Middle frontal gyrus (tissue), 1 donor: ENCODE data around the gene EFNB1.

Experiments
- DNase-seq: peaks from one replicate; pipeline ENCODE4 v3.0.0-alpha.2; 2015; ENCODE audit warnings: low spot score; ENCODE audit errors: extremely low spot score

EFNB1 gene

DNA sequence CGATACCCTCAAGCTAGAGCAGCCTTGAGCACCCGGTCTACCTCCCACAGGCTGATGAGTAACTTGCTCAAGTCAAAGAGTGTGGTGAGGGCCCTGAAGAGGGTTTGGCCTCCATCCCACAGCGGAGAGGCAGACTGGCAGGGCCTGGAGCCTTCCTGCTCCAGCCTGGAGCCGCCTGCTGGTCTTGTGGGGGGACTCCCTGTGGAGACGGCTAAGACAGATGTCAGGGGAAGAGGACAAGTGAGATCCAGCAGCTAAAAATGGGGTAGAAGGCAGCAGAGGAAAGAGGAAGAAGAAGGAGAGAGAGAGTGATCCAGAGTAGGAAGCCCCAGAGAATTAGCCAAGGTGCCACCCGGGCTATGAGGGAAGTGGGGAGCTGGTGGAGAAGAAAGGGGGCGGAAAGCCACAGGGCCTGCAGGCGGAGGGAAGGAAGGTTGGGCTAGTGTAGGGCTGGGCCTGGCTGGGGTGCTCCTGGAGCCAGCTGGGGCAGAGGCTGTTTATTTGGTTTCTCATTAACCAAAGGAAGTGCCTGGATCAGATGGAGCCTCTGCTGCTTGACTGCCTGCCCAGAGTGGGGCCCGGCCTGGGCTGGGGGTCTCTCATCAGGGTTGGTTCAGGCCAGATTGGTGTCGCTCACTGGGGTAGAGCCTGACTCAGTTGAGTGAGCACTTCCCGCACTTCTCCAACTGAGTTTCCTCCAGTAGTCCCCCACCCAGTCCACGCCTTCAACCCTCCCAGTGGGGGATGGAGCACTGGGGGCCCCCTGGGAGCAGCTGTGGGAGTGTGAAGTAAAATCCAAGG, 14.2 kb downstream of the EFNB1 start:
- no peak for DNase-seq

DNA sequence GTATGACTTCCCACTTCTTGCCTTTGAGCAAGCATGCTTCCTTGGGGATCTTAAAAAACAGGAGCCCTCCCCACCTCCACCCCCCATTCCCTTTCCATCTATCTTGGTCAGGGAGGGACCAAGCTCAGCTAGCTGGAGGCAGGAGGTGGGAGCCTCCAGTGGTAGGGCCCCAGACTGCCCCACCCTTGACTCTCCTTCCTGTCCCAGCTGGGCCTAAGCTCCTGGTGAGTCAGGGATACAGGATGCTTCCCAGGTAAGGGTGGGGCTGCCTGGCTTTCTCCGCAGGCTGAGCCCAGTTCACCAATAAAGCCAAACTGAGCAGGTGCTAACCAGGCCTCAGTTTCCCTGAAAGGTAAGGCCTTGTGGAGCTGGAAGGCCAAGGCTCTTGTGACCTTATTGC, 15.2 kb downstream of the EFNB1 start:
- no peak for DNase-seq

DNA sequence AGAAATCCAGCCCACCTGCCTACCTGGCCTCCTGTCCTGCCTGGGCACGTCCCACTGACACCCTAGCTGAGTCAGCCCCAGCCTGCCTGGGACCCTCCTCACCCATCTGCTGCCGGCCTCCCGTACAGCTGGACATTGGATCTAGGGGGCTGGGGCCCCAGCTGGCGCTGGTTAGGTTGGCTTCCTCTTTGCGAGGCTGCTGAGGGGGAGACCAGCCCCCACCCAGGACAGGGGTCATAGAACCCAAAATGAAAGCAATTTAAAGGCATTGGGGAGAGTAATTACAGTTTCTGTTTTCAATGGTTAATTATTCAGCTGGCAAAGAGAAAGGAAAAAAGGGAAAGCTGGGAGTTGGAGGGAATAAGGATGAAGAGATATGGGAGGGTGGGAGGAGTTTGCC, 15.8 kb downstream of the EFNB1 start:
- no peak for DNase-seq

DNA sequence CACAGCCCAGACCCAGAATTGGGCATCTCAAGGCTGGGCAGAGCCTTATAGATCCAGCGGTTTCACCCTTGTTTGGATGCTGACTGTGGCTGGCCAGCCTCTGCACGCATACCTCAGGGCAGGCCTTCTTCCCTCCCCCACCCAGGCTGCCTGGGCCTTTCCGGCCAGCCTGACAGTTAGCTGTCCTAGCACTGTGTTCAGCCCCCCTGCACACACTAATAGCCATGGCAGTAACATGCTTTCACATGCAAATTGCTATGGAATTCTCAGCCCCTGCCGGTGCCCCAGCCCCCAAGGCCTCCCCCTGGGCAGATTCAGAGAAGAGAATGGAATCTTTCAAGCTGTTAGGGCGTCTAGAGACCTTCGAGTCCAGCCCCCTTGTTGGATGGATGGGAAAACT, 17.7 kb downstream of the EFNB1 start:
- no peak for DNase-seq

DNA sequence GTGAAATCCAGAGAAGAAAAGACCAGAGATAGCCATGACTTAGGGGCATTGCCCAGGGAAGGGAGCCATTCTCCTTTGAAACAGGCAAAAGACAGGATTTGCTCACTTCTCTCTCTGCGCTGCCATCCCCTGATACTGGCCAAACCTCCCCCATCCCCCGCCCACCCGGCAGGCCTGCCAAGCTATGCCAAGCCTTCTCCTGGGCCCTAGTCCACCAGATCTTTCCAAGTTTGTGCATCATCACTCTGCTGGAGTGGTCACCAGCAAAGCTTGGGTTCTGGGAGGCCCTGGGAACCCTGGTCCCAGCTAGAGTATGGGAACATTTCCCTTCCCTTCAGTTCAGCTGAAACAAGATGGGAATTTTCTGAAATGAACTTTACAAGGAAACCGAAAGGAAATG, 18.4 kb downstream of the EFNB1 start:
- no peak for DNase-seq

DNA sequence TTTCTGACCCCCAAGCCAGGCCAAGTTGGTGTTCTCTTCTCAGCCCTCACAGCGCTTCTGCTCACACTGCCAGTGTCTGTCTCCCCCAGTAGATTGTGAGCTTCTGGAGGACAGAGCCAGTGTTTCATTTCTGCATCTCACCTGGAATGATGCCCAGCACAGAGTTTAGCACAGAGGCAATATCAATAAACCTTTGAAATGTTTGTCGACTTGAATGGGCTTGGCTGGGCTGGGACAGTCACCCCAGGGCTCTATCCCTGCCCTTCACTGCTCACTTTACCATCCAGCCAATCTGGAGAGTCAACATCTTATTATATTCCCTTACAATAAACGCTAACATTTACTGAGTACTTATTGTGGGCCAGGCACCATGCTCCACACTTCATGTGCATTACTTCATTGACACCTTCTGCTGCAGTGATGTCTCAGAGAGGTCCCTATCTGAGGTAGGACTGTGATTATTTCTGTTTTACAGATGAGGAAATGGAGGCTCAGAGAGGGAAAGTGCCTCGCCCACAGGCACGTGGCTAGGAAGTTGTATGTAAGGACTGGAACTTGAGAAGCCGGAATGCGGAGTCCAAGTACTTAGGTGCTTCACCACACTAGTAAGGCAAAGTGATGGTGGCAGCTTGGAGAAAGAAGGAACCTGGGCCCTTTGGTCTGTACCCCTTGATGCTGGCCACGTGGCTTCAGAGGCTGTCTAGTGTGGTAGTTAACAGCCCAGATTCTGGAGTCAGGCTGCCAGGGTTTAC, 19.5 kb downstream of the EFNB1 start:
- DNase-seq: no peak

DNA sequence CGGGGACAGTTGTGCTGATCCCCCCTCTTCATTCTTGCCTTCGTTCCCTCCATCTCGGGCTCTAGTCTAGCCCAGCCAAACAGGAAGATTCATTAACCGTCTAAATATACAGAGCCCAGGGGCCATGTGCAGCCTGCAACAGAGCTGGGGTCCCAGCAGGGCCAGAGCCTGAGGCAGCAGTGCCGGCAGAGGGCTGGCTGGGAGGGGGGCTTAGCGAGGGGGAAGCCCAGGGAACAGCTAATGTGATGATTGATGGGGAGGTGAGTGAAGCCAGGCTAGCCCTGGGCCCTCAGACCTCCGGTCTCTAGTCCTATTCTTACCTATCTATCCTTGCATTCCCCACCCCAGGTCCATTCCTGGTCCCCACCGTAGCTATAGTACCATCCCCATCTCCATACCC, 22.3 kb downstream of the EFNB1 start:
- DNase-seq: no peak

DNA sequence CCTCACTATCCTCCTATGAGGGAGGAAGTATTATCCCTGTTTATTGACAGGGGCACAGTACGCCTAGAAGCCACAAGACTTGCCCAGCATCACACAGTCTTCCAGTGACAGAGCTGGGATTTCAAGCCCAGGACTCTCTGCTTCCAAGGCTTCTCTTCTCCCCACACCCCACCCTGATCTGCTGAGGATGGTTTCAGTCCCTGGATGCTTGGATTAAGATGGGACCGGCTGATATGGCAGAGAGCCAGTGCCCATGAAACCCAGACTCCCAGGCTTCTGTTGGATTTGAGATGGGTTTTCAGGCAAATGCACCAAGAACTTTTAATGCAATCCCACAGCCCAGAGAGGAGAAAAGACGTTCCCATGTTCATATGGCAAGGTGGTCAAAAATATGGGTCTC, 23.2 kb downstream of the EFNB1 start:
- DNase-seq: no peak

DNA sequence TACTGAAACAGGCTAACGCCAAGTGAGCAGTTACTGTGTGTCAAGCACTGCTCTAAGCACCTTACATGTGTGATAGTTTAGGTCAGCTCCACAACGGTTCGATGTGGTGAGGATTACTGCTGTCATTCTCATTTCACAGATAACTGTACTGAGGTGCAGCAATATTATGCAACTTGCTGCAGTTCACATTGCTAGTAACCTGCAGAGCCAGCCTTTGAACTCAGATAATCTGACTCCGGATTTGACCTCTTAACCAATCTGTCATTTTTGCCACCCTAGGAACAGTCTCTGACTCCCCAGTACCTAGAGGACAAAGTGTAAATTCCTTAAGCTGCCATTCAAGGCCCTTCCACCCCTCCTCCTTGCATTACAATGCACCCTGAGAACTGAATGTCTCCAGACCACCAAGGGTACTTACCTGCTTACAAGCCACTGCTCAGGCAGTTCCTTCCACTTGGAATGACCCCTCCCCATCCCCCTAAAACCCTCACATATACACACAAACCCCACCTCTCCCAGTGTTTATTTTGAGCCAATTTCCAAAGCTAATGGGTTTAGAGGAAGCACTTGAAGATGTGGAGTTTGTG, 24.9 kb downstream of the EFNB1 start:
- DNase-seq: no peak

DNA sequence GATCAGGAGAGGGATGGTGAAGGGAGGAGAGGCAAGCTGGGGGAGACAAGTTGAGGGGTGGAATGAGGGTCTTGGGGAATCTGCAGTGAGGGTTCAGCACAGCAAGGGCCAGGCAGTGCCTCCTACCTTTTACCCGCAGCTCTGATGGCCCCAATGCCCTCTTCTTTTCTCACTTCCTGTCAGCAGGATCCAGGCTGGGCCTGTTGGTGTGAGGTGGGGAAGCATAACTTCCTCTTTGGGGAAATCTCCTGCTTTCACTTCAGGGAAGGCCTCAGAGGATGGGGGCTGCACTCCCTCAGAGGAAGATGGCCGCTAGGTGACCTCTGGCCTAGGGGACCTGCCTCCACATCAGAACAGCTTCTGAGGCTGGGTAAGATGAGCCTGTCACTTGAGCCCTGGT, 36.5 kb downstream of the EFNB1 start:
- DNase-seq: no peak

DNA sequence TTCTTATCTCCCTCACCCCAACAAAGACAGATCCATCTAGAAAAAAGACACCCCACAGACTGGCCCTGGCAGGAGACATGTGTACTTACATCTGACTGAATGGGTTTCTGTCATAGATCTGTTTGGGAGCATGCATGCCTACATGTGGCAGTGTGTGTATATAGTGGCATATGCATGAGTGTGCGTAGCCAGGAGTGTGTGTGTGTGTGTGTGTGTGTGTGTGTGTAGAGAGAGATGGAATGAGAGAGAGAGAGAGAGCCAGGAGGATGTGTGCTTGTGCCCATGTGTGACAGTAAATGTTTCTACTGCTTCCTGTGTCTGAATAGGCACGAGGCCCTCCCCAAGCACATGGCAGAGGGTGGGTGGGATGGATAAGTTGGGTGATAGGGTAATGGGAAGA, 37.1 kb downstream of the EFNB1 start:
- no peak for DNase-seq

DNA sequence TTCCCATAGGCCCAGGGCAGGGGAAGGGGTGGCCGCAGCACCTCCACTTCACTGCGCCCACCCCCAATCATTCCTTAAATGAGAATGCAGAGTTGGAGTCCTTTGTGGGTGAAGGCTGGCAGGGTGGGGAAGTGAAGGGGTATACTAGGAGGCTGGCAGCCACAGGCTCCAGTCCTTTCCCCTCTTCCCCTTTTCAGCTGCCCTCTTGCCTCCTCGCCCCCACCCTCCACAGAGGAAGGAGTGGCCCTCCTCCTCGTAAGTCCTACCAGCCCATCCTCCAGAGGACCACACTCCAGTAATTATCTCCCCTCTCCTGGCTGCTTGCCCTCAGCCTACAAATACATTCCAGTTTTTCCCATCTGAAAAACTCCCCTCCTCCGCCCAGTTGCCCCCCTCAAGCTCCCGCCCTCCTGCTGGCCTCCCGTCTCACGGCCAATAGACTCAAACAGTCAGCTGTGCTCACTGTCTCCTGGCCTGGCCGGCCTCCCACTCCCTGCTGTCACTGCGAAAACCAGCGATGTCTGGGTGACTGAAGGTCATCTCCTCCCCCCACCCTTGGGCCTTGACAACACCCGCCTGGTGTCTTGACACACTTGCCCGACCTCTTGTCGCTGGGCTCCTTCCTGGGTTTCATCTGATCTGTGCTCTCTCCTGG, 38.8 kb downstream of the EFNB1 start:
- DNase-seq: no peak

DNA sequence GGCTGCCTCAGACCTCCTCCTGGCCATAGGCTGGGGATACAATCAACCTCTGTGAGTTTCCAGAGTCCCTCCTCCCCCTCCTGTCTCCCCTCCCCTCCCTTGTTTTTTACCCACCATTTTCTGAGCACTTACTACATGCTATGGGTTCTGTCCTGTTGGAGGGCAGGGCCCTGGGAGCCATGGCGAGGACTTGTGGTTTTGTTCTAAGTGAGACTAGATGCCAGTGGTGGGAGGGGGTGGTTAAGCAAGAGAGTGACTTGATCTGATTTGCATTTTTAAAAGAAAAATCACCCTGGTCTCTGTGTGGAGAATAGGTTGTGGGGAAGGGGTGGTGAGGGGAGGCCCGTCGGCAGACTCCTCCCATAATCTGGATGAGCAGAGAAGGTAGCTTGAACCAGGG, 39.5 kb downstream of the EFNB1 start:
- DNase-seq: no peak

DNA sequence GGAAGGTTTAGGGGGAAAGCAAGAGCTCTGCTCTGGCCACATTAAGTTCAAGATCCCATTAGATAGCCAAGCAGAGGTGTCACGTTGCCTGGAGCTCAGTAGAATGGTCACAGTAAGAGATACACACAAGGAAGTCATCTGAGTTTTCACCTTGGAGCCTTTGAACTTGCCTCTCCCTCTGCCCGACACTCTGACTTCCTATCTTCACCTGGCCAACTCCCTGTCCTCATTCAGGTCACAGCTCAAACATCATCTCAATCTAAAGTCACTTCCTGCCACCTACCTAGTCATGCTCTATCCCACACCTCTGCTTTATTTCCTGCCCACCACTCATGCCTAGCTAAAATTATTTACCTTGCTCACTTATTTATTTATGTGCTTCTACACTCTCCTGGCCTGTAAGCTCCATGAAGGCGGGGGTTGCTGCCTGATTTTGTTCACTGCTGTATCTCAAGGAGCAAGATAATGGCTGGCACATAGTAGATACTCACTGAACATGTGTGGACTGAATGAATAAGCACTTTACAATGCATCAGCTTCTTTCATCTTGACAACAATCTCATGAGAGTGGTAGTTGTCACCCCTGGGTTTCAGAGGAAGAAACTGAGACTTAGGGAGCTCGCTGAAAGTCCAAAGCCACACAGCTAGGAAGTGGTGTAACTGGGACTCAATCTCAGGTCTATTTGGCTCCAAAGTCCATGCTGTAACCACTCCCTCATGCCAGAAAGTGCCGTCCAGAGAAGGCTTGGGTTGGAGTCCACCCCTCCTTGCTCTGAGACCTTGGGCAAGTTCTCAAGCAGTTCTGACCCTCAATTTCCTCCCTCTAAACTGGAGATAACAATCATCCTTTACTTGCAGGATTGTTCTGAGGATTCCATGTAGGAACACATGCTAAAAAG, 40.3 kb downstream of the EFNB1 start:
- DNase-seq: no peak

DNA sequence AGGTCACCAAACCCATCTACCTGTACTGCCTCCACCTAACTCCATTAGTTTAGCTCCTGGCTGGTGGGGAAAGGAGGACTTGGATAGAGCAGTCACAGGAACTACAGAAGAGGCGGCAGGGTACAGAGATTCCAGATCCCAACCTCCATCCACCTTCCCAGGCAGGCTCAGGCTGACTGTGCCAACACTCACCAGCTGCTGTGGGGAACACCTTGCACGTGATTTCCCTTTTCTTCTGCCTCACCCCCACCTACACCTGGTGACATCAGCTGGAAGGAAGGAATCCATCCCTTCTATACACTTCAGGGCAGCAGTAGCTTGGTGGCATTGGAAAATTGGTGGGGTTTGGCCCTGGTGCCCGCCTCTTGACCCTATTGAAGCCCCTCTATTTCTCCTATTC, 41.5 kb downstream of the EFNB1 start:
- no peak for DNase-seq

DNA sequence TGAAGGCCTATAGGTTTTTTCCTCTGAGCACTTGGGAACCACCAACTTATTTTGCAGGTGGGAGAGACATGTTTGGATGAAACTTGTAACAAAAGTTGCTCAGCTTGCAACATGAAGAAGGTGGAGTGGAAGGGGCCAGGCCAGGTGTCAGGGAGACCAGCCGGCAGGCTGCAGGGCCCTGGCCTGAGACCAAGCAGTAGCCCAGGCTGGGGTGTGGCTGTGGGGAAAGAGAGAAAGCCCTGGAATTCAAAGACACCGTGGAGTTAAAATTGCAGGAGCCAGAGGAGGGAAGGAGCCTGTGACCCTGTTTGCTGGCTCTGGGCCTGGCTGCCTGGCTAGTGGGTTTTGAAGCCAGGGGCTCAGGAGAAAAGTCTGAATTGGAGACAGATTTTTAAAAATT, 43.4 kb downstream of the EFNB1 start:
- no peak for DNase-seq

DNA sequence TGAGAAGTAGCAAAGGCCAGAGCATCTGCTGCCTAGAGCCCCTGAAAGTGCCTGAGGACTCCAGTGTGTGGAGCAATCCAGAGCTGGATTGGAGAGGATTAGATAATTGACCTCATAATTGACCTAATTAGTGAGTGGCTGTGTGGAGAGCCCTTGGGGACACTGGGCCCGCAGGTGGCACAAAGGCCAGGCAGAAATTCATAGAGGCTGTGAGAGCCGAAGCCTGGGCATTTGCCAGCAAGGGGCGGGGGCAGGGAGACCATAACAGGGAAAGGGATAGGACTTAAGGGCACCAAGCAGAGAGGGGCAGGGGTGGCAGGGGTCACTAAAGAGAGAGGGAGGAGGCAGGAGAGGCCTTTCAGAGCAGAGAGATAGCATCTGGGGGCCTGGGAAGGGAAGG, 45.3 kb downstream of the EFNB1 start:
- no peak for DNase-seq

DNA sequence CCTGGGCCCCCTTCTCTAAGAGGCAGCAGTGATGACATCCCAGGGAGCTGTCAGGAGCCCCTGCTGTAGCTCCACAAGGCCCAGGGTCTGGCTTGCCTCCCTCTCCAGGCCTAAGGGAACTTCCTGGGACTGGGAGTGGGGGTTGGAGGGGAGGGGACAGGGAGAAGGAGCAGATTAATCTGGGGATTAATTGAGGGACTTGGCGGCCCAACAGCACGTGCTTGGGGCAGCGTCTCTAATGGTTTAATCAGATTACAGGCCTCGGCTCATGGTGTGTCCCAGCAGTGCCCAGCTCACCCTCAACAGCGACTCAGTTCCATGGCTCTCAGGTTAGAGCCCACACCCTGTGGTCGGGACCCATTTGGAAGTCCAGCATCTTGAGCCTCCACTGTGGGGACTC, 47.9 kb downstream of the EFNB1 start:
- DNase-seq: no peak

DNA sequence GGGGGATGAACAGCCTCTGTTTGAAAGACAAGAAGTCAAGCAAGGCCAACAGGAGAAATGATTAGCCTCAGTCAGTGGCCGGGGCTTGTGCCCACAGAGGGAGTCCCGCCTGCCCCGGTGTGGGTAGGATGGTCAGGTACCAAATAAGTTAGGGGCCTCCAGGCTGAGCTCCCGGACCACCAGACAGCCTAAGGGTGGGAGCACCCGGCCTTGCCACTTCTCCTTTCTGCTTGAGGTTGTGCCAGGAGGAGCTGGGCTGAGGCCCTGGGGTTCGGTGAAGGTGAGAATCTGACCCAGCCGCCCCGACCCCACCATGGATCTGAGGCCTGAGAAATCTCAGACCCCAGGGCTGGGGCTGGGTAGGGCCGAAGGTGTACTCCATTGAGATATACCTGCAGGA, 48.8 kb downstream of the EFNB1 start:
- no peak for DNase-seq

DNA sequence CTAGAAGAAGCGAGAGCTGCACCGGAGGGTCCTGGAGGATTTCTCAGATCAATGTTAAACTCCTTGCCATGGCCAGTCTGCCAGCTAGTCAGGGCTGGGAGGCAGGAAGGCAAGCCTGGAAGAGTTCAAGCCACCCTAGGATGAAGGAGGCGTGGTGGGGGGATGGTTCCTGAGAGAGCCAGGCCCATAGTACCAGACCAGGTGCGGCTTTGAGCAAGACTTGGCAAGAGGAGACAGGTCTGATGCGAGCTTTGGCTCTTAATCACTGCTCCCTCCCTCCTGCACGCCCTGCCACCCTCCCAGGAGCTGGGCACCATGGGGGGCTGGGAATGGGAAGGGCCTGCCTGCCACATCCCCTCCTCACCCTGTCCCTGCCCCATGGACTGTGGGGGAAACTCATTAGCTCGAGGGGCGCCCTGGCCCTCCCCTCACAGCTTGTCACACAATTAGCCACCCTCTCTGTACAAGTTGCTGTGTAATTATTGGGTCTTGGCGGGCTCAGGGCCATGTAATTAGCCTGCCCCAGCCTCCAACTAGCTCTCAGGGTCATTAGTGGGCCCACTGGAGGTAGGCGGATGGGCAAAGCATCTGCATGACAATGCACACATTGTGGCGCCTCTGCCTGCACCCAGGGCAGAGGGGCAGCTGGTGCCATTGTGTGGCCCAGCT, 50.3 kb downstream of the EFNB1 start:
- DNase-seq: no peak
